Fibroblast of lung (primary cell): ENCODE measurements around the gene TMEM52.

ENCODE experiments used
- EZH2 ChIP-seq: IDR thresholded peaks from 2 replicates; pipeline ENCODE4 v1.5.1; 2012; ENCODE audit warnings: low read length, control low read depth, mild to moderate bottlenecking; ENCODE audit errors: missing control alignments
- TF ChIP-seq, protein P1 (sequence below), 2 donors: IDR thresholded peaks in 1 of 2; conservative IDR thresholded peaks in 1 of 2; 1 replicate in 1 of 2; 2 replicates in 1 of 2; pipeline ENCODE4 v1.5.1; 2011 to 2012; ENCODE audit warnings: low read length in 2 of 2, control low read depth in 1 of 2, inconsistent platforms in 1 of 2, low read depth in 1 of 2, mild to moderate bottlenecking in 1 of 2

DNA sequence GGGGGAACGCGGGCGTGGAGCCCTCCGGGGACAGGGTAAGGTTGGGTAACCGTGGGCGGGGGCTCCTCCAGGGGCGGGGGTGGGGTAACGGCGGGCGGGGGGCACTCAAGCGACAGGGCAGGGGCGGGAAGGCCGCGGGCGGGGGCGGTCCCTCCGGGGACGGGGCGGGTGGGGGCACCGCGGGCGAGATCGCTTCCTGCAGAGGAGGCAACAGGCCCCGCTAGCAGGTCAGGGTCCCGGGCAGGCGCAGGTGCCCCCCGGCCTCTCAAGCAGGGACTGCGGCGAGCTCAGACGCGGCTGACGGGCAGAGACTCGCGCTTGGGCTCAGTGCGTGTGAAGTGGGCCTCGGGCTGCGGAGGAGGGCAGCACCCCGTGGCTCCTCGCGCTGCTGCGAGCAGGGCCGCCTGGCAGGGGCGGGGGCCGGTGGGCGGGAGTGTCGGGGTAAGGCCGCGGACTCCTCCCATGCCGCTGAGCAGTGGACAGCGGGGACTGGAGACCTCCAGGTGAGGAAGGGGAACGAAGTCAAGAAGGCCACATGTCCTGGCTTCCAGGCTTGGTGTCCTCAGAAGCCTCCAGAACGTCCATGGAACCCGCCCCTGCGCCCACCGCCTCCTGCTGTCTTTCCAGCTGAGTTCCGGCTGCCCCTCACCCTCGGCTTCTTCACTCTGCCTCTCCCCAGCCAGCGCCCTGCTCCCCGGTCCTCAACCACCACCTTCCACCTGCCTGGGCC lies 27.6 kb downstream of the TMEM52 start:
- no peak for TF ChIP-seq EZH2
- TF ChIP-seq, protein P1, sequence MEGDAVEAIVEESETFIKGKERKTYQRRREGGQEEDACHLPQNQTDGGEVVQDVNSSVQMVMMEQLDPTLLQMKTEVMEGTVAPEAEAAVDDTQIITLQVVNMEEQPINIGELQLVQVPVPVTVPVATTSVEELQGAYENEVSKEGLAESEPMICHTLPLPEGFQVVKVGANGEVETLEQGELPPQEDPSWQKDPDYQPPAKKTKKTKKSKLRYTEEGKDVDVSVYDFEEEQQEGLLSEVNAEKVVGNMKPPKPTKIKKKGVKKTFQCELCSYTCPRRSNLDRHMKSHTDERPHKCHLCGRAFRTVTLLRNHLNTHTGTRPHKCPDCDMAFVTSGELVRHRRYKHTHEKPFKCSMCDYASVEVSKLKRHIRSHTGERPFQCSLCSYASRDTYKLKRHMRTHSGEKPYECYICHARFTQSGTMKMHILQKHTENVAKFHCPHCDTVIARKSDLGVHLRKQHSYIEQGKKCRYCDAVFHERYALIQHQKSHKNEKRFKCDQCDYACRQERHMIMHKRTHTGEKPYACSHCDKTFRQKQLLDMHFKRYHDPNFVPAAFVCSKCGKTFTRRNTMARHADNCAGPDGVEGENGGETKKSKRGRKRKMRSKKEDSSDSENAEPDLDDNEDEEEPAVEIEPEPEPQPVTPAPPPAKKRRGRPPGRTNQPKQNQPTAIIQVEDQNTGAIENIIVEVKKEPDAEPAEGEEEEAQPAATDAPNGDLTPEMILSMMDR (conservative IDR thresholded peaks at IDR 0.05 in 1 of 2, IDR thresholded peaks at IDR 0.05 in 1 of 2; ENCODE audit: low read depth in 1 of 2, low read length in 2 of 2), result no peak
